GM23248 (cell line): ENCODE data around the gene CDK5. TPM values are rescaled to one million over a fixed set of nuclear protein-coding genes. Genes with fewer than 3 reads are reported as not detected.
A peak's percentile ranks its signal among the peaks of the same experiment; 100 is the strongest.

Experiments
- DNase-seq: peaks from one replicate; pipeline ENCODE4 v3.0.0-alpha.2; 2015
- H2AFZ ChIP-seq: fragments of 200-600 bp; sonication (generic); 2 replicates; pipeline ENCODE4 v1.6.1; 2016; ENCODE audit warnings: antibody characterized with exemption
- H3F3A ChIP-seq: fragments of 200-600 bp; sonication (generic); 2 replicates; pipeline ENCODE4 v1.6.1; 2016; ENCODE audit warnings: mild to moderate bottlenecking, antibody characterized with exemption, mixed run types; ENCODE audit not compliant: insufficient read depth
- H3K27ac ChIP-seq: fragments of 200-600 bp; sonication (generic); 2 replicates; pipeline ENCODE4 v1.5.1; 2016; ENCODE audit warnings: mild to moderate bottlenecking
- H3K27me3 ChIP-seq: fragments of 200-600 bp; sonication (generic); replicated peaks from 2 replicates; pipeline ENCODE4 v1.6.1; 2016; ENCODE audit warnings: mild to moderate bottlenecking; ENCODE audit not compliant: insufficient read depth
- H3K36me3 ChIP-seq: fragments of 200-600 bp; sonication (generic); 2 replicates; pipeline ENCODE4 v1.6.1; 2016; ENCODE audit warnings: low read depth, mild to moderate bottlenecking
- H3K4me1 ChIP-seq: fragments of 200-600 bp; sonication (generic); 2 replicates; pipeline ENCODE4 v1.6.1; 2016; ENCODE audit warnings: mild to moderate bottlenecking; ENCODE audit not compliant: insufficient read depth
- H3K4me2 ChIP-seq: fragments of 200-600 bp; sonication (generic); one replicate; pipeline ENCODE4 v1.6.1; 2016; ENCODE audit warnings: mild to moderate bottlenecking; ENCODE audit not compliant: unreplicated experiment
- H3K4me3 ChIP-seq: fragments of 200-600 bp; sonication (generic); 2 replicates; pipeline ENCODE4 v1.5.1; 2016; ENCODE audit warnings: mild to moderate bottlenecking
- H3K79me2 ChIP-seq: fragments of 200-600 bp; sonication (generic); 2 replicates; pipeline ENCODE4 v1.6.1; 2016; ENCODE audit warnings: mild to moderate bottlenecking; ENCODE audit not compliant: insufficient read depth
- H3K9ac ChIP-seq: fragments of 200-600 bp; sonication (generic); 2 replicates; pipeline ENCODE4 v1.6.1; 2016; ENCODE audit warnings: mild to moderate bottlenecking
- H3K9me2 ChIP-seq: fragments of 200-600 bp; sonication (generic); 2 replicates; pipeline ENCODE4 v1.6.1; 2016; ENCODE audit warnings: mixed run types, mild to moderate bottlenecking, moderate library complexity; ENCODE audit not compliant: insufficient read depth
- H3K9me3 ChIP-seq: fragments of 200-600 bp; sonication (generic); one replicate; pipeline ENCODE4 v1.6.1; 2017; ENCODE audit warnings: low read depth
- H4K20me1 ChIP-seq: fragments of 200-600 bp; sonication (generic); 2 replicates; pipeline ENCODE4 v1.6.0; 2016; ENCODE audit not compliant: insufficient read depth
- EZH2 ChIP-seq: fragments of 200-600 bp; sonication (generic); IDR thresholded peaks from 2 replicates; pipeline ENCODE4 v1.6.1; 2018; ENCODE audit warnings: antibody characterized with exemption, mild to moderate bottlenecking; ENCODE audit not compliant: insufficient read depth, poor library complexity, severe bottlenecking
- EZH2phosphoT487 ChIP-seq: fragments of 200-600 bp; sonication (generic); IDR thresholded peaks from 2 replicates; pipeline ENCODE4 v1.6.1; 2018; ENCODE audit warnings: antibody characterized with exemption, moderate library complexity, mild to moderate bottlenecking, low read depth; ENCODE audit not compliant: insufficient read depth
- WGBS, 2 experiments: methylation state at CpG; one replicate each; pipeline ENCODE4 v1.1.6; 2015 to 2017; ENCODE audit warnings: low lambda C conversion rate in 2 of 2, low coverage in 1 of 2; ENCODE audit errors: missing lambda C conversion rate in 2 of 2; 5-methylcytosine and 5-hydroxymethylcytosine counted together
- in situ Hi-C: fragments of 300-500 bp; cut with MboI; formaldehyde crosslinking; loops from 2 replicates; pipeline ENCODE4 v1.15.0; 2020
- polyA plus RNA-seq: library from polyadenylated mRNA; unstranded; fragments of >200 nt; fragmentation: Nextera tagmentation; extraction: Ambion mirVana; gene quantifications from 2 replicates; pipeline ENCODE4 v1.2.1, GENCODE V29; 2016
- total RNA-seq: library from RNA; depleted of rRNA; stranded (reverse); fragments of >200 nt; shearing (Covaris generic); gene quantifications from 2 replicates; pipeline ENCODE4 v1.2.3, GENCODE V29; 2014; rRNA removed

Gene CDK5
- total RNA-seq (16.2 and 27.7 TPM in 2 replicates), polyA plus RNA-seq (27.6 and 28.3 TPM in 2 replicates)

DNA sequence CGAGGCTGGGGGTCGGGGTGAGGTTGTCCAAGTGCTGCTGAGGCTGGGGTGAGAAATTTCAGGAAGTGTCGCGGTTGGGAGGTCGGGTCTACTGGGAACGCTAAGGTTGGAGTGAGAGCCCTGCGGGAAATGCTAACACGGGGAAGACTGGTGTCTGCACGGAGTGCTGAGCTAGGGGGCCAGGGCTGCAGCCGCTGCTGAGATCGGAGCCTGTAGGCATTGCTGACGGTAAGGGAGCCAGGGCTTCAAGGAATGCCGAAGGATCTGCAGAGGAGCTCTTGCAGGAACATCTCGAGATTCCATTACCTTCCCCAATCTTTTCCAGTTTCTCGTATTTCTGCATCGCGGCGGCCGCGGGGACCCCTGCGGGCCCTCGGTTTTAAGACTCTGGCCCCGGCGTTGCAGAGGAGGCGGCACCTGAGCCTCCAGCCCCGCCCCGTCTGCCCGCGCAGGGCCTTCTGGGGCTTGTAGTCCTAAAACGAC, at the start of gene CDK5:
CDK5 (minus strand) TSS at position 392 of the 483 bp plus-strand sequence; CDS start at position 343, 49 bp downstream.
- Histone ChIP-seq H3K4me2 (peak within 1 kb of the TSS; percentile 83), H2AFZ (peak within 1 kb of the TSS; percentile 82), H3K4me3 (peak within 1 kb of the TSS; percentile 93), H3F3A (peaks cover 10% of the 10 kb centered on the region), H3K27ac (peak within 1 kb of the TSS; percentile 94), H3K36me3 (no peaks in the 10 kb centered on the region), H3K9me3 (no peaks in the 10 kb centered on the region), H3K4me1 (peaks cover 34% of the 10 kb centered on the region), H3K79me2 (peaks cover 29% of the 10 kb centered on the region), H4K20me1 (no peaks in the 10 kb centered on the region), H3K9me2 (no peaks in the 10 kb centered on the region), H3K9ac (peak within 1 kb of the TSS; percentile 90), H3K27me3 (no peaks in the 10 kb centered on the region)
- no peak for TF ChIP-seq EZH2phosphoT487
- TF ChIP-seq EZH2, result no peak
- WGBS, 2 experiments, result 0 to 2% methylated on average over 28 to 30 of the region's 30 CpGs
- in situ Hi-C loops, result loop anchor here (10.0 kb wide), 1 partner anchor 63 kb away; the partner anchor contains the start of gene NOS3
- DNase-seq, result no peak

GRCh38 chr7:151104411-151105235, 46.9 kb upstream of the CDK5 start:
- no peak overlapping the region for H3K4me2 ChIP-seq
- no peak overlapping the region for H2AFZ ChIP-seq
- TF ChIP-seq EZH2phosphoT487 (no peak), EZH2 (no peak)
- H3K36me3 ChIP-seq, result no peaks in the 10 kb centered on the region
- H3K4me1 ChIP-seq, result peaks cover 7% of the 10 kb centered on the region; the same call in 1 of the 2 replicates
- no peak overlapping the region for H3K4me3 ChIP-seq
- H3K9me3 ChIP-seq, result no peaks in the 10 kb centered on the region
- no peaks in the 10 kb centered on the region for H3K9me2 ChIP-seq
- H3K27me3 ChIP-seq, result no peaks in the 10 kb centered on the region
- DNase-seq, result peak; percentile 35
- in situ Hi-C loops, result no loop called here
- H4K20me1 ChIP-seq, result peaks cover 2% of the 10 kb centered on the region; the same call in 1 of the 2 replicates
- H3K27ac ChIP-seq, result no peak overlapping the region
- H3K79me2 ChIP-seq, result peaks cover 99% of the 10 kb centered on the region
- 82 to 85% methylated on average over 23 of the region's 23 CpGs for WGBS, 2 experiments
- H3F3A ChIP-seq, result peaks cover 7% of the 10 kb centered on the region; the same call in 1 of the 2 replicates
- H3K9ac ChIP-seq, result no peak overlapping the region

DNA sequence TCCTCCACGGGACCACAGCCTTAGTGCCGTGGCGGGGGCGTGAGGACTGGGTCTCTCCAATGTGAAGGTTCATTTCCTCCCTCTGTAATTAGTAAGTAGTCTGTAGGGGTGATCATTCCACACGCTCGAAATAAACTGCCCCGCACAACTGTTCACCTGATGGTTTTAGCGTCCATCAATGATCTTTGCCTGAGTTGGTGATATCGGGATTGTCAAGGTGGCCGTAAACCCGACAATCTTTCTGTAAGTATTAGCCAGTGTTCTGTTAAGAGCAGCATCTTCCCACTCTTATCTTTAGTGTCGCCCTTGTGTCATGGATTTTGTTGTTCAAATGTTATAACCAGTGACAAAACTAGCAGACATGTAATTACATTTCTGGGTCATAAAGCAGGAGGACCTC, 46.3 kb upstream of the CDK5 start:
- Histone ChIP-seq H3K4me1 (peaks cover 5% of the 10 kb centered on the region; the same call in 1 of the 2 replicates), H3K4me3 (no peak overlapping the region), H3K9me2 (no peaks in the 10 kb centered on the region), H3K79me2 (peaks cover 99% of the 10 kb centered on the region), H2AFZ (no peak overlapping the region), H3K9me3 (no peaks in the 10 kb centered on the region), H3K36me3 (no peaks in the 10 kb centered on the region), H3K4me2 (no peak overlapping the region), H3K9ac (no peak overlapping the region), H3K27me3 (no peaks in the 10 kb centered on the region), H3K27ac (no peak overlapping the region), H4K20me1 (peaks cover 6% of the 10 kb centered on the region; the same call in 1 of the 2 replicates), H3F3A (peaks cover 7% of the 10 kb centered on the region; the same call in 1 of the 2 replicates)
- 94 to 95% methylated on average over 12 of the region's 12 CpGs for WGBS, 2 experiments
- in situ Hi-C loops, result no loop called here
- TF ChIP-seq EZH2, result no peak
- TF ChIP-seq EZH2phosphoT487, result no peak
- DNase-seq, result no peak

GRCh38 chr7:151102991-151103390, 45.3 kb upstream of the CDK5 start:
- TF ChIP-seq EZH2, result no peak
- TF ChIP-seq EZH2phosphoT487, result no peak
- H3K4me1 ChIP-seq, result peaks cover 5% of the 10 kb centered on the region; the same call in 1 of the 2 replicates
- H3K27me3 ChIP-seq, result no peaks in the 10 kb centered on the region
- H3K36me3 ChIP-seq, result no peaks in the 10 kb centered on the region
- H3K4me2 ChIP-seq, result no peak overlapping the region
- no peak overlapping the region for H3K4me3 ChIP-seq
- no peak overlapping the region for H3K27ac ChIP-seq
- peaks cover 9% of the 10 kb centered on the region; the same call in 1 of the 2 replicates for H4K20me1 ChIP-seq
- no peaks in the 10 kb centered on the region for H3K9me2 ChIP-seq
- DNase-seq, result no peak
- peaks cover 99% of the 10 kb centered on the region for H3K79me2 ChIP-seq
- H3K9ac ChIP-seq, result no peak overlapping the region
- in situ Hi-C loops, result no loop called here
- no peak overlapping the region for H2AFZ ChIP-seq
- H3K9me3 ChIP-seq, result no peaks in the 10 kb centered on the region
- peaks cover 7% of the 10 kb centered on the region; the same call in 1 of the 2 replicates for H3F3A ChIP-seq
- WGBS, 2 experiments, result 99 to 100% methylated on average over 3 of the region's 3 CpGs
